ENCODE measurements around the gene HOATZ.

The HOATZ gene

DNA sequence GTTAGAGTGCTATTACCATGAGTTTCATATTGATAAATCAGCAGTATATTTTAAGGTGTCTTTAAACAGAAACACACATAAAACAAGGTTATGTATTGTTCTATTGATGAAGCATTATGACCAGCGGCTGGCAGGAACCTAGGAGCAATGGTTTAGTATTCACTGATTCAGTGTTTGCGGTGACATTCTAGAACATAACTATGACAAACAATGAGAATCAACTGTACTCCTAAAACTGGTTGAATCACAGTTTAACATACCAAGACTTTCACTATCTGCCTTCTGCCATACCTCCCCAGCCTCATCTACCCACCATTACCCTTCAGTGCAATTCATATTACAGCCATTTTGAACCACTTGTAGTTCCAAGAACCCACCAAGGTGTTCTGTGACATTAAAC lies 8.8 kb downstream of the HOATZ start:
- DNase-seq = no peak

GRCh38 chr11:111524056-111524455 lies 9.5 kb downstream of the HOATZ start:
- no peak for DNase-seq

GRCh38 chr11:111525456-111525855 lies 10.9 kb downstream of the HOATZ start:
- no peak for DNase-seq

GRCh38 chr11:111526501-111526900 lies 11.9 kb downstream of the HOATZ start:
- DNase-seq = no peak

DNA sequence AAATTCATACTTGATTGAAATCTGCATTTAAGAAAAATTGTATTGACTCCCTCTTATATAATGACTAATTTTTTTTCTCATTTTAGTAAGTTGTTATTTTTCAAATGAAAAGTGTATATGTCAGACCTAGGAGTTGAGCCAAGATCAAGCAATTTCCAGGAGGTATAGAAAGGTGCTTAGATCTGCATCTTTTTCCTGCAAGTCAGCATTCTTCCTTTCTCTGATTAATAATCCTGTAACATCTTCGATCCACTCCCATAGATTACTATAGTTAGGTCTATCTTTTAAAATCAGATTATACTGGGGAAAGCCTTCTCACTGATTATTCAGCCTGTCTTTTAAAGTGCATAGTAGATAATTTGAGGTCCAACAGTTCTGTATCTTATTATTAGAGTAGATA lies 12.7 kb downstream of the HOATZ start:
- no peak for DNase-seq

DNA sequence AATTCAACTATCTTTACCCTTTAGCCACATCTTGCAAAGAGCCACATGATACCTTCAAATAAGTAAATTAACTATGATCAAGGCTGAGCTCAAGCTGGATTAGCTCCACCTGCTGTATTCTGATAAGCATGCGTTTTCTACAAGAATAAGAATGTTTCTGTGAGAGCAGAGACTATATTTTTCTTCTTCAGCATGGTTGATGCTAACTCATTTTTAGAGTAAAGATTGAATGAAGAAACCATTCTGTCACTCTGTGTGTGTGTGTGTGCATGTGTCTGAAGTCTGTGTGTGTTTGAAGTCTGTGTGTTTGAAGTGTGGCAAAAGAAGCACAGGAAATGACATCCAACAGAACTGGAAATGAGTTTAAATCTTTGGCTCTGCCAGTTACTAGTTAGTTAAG lies 14.0 kb downstream of the HOATZ start:
- no peak for DNase-seq

GRCh38 chr11:111530091-111530490 lies 15.5 kb downstream of the HOATZ start:
- DNase-seq = no peak

DNA sequence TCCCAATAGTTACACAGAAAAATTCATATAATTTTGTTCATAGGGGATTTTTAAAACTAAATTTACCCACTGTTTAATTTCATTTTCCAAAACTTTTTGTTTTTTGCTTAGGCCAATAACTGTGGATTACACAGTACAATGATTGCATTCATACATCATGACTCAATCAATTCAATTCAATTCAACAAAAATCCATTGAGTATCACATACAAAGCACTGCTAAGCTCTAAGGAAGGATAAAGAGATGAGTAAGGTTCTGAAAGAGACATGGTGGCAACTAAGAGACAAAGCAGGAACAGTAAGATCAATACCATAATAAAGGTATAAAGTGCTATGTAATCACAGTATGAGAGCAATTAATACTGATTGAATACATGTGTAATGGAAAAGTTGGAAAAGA lies 16.6 kb downstream of the HOATZ start:
- DNase-seq = no peak

DNA sequence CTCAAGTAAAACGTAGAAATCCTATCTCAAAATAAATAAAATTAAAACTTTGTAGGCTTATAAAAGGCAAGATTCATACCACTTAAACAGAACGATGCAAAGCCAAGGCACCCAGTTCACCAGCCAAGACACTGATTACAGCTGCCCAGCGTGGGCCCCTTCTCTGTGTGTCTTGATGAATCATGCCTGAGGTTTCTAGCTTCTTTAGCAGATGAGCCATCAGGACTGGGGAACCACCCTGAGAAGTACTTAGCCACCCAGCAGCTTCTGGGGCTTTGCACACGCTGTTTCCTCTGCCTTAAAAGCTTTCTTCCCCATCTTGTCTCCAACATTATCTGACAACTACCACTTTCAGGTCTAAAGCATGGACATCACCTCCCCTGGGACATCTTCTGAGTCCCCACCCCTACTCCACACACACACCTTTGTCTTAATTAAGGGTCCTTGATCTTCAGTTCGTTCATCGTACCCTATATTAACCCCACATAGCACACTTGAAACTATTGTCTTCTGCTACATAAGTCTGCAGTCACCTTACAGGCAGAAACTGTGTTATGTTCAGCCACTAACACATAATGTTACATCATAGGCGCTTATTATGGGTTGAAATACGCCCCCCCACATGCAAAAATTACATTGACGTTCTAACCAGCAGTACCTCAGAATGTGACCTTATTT lies 17.2 kb downstream of the HOATZ start:
- no peak for DNase-seq

GRCh38 chr11:111532365-111532709 lies 17.8 kb downstream of the HOATZ start:
- DNase-seq = no peak

- no peak for DNase-seq
Measured at GRCh38 chr11:111535281-111535680, 20.7 kb downstream of the HOATZ start.

- no peak for DNase-seq
Measured at GRCh38 chr11:111537336-111537860, 22.8 kb downstream of the HOATZ start.

GRCh38 chr11:111538407-111539114 lies 24.0 kb downstream of the HOATZ start:
- DNase-seq = no peak

DNA sequence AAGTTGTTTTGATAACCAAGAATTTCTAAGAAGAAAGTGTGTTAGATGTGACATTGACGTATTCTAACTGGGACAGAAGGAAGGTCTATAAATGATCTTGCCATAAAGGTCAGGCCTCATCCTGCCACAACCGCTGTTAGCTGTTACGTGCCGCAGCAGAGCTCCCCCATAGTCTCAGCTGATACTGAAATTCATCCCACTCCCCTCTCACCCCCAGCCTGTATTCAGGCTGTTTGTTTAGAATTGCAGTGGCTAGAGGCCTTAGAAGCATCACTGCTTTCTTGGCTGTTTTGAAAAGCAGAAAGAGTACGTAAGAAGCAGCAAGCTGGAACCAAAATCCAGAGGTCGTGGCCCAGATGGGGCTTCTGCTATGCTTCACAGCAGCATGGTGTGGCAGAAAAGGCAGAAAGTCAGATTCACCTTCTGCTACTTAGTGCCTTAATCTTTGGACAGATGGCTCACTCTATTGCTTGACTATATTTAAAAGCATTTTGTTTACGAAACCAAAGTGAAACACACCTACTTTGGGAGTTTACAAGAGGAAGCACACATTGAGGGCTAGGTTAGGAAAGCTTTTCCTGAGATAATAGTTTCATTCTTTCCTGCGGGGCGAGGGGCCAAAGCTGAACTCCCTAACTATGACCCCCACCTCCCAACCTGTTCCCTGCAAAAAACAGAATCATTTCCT lies 25.0 kb downstream of the HOATZ start:
- DNase-seq = no peak

- DNase-seq = peak; percentile 42
Measured at GRCh38 chr11:111540114-111540936, 25.7 kb downstream of the HOATZ start, which contains the start of gene LAYN. Gene LAYN (plus strand): TSS chr11:111540720. CDS start chr11:111540844, 124 bp downstream.

GRCh38 chr11:111540937-111541253 lies 26.3 kb downstream of the HOATZ start:
- no peak for DNase-seq

- no peak for DNase-seq
Measured at GRCh38 chr11:111541254-111542061, 26.9 kb downstream of the HOATZ start.

- no peak for DNase-seq
Measured at GRCh38 chr11:111542606-111543275, 28.2 kb downstream of the HOATZ start.

GRCh38 chr11:111548525-111548924 lies 33.9 kb downstream of the HOATZ start:
- DNase-seq = no peak

- DNase-seq = peak; percentile 49
Measured at GRCh38 chr11:111549196-111549868, 34.8 kb downstream of the HOATZ start.

- DNase-seq = no peak
Measured at GRCh38 chr11:111549869-111550203, 35.3 kb downstream of the HOATZ start.

Data from NCI-H526 treated with DMSO at 0.1 percent for 48 hours (cell line).